HS-5 (cell line): Measurements from ENCODE around the gene TUBD1.

Experiments used
- DNase-seq: peaks from one replicate; pipeline ENCODE4 v3.0.0-alpha.2; 2012; ENCODE audit warnings: low read depth

TUBD1 gene

DNA sequence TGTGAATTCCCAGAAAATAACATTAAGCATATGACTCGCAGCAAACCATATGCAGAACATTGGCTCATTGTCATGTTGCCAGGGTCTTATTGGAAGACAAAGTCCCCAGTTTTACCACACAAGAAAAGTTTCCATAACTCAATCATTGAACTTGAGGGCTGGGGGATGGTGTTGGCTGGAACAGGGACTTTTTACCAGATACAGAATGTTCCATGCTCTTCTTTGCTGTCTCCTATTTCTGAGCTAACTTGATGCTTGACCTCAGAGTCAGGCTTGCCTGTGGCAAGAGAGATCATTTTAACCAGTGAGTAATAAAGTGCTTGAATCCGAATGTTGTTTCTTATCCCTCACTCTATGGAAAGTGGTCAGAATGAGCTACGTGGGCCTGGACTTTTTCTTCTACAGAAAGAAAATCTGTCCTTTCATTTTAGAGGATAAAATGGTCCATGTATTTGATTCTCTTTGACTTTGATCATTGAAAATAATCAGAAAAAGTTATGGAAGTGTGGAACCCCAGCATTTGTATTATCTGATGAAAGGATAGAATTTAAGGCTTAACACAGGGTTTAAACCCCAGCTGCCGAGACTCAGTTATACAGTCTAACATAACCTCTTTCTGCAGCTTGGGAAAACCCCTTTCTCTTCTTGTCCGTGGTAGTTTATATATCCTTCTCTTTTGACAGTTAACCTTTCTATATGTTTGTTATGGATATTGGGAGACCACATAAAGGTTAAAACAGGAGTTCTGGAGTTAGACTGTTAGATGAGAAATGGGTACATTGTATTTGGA lies 67.0 kb downstream of the TUBD1 start:
- DNase-seq = no peak

DNA sequence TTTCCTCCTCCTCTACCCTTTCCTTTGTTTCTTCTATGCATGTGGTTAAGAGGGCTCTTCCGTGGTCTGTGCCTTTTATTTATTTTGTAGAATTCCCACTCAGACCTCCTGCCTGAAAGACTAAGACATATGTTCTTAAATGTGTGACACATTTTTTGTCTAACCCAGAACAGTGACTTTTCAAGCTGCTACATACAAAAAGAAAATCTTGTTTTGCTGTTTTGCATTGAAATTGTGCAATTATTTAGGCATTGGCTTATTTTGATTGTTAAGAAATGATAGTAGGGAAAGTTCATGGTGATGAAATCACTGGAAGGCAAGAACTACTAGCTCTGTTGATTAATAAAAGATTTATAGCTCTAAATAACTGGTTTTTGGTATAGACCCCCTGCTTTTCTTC lies 76.8 kb downstream of the TUBD1 start:
- DNase-seq = no peak

DNA sequence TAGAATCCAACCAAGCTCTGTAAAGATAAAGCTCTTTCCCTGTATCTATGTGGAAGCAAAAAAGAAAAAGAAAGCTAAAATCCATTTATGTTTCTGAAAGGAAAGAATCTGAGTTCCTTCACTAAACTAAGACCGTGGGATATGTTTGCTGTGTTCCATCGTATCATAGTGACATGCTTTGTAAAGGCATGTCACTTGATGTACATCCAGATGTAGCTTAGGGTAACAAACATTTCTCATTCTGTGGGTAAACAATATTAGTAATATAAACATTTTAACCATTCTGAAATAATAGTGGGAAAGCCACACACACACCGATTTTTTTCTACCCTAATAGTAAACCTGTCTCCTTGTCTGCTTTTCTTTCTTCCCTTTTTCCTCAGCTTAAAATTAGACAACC lies 78.1 kb downstream of the TUBD1 start:
- no peak for DNase-seq

DNA sequence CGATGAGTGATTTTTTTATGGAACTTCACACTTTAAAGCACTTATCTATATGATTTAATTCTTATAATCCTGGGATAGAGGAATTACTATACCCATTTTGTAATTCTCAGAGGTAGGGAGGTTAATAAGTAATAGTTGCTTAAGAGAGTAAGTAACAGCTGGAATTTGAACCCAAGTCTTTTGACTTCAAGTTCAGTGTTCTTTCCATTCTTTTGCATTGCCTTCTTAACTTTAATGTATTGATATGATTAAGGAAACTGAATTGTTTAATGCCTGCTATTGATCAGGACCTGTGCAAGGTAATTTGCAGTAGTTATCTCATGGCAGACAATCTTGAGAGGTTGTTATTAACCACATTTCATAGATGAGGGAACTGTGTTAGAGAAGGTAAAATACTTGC lies 78.5 kb downstream of the TUBD1 start:
- no peak for DNase-seq

DNA sequence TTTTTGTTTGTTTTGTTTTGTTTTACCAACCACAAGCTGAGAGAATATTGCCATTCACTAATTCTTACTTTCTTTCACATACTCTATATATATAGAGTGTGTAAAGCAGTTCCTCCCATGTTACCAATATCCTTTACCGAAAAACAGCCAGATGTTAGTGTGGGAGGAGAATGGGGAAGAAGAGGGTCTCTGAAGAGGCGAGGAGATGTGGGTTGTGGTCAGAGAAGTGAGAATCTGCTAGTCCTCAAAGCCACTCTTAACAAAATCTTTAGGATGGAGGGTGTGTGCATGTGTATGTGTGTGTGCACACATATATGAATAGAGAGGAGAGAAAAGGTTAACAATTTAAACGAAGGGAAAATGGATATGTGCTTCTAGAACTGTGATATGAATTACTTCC lies 80.6 kb downstream of the TUBD1 start:
- DNase-seq = no peak

DNA sequence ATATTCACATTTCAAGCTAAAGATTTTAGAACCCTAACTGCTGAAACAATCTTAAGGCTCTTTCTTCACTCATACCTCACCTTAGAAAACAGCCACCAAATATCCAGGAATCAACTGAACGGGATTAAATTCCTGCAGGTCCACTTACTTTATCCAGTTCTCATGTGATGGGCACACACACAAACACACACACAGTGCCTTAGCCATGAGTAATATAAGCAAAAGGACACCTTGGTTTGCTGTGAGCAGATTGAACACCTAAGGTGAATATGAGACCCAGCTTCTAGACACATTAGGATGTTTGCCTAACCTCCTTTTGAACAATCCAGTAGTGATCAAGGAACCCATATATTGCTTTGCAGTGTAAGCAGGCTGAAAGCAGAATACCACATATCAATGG lies 81.5 kb downstream of the TUBD1 start:
- DNase-seq = no peak

DNA sequence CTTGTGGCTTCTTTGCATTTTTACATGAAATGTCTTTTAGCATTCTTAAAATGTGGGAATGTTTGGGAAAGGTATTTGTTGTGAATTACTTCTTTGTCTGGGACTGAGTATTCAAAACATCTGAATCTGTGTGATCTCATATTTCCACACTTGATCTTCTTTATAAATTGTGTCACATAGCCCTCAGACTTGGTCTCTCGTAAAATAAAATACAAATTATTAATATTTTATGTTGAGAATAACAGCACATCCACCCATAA lies 81.9 kb downstream of the TUBD1 start:
- no peak for DNase-seq
